Stimulated activated CD8-positive, alpha-beta memory T cell treated with anti-CD3 and anti-CD28 coated beads, Interleukin-2, amount 100 ng/mL, for 1 hour (primary cell): ENCODE results near the gene TNFRSF1B.
"Not testable (repeated sequence)": the region's sequence is repeated elsewhere in the genome, so short reads cannot be mapped to it uniquely, and the experiment has no call there.

ENCODE experiments used
- DNase-seq, 2 donors: peaks; one replicate each; pipeline ENCODE4 v3.0.0-alpha.2; 2020; ENCODE audit warnings: low read depth in 2 of 2

The TNFRSF1B gene

DNA sequence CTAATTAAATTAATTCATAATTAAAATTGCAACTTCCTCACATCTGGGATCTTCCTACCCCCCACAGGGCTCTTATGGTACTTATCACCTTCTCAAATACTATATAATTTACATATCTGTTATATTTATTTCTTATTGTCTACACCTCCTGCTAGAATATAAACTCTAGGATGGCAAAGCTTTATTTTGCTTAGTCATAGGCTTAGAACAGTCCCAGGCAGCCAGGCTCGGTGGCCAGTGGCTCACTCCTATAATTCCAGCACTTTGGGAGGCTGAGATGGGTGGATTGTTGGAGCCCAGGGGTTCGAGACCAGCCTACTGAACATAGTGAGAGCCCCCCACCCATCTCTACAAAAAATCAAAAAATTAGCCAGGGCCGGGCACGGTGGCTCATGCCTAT lies 53.0 kb downstream of the TNFRSF1B start:
- DNase-seq, result no peak

DNA sequence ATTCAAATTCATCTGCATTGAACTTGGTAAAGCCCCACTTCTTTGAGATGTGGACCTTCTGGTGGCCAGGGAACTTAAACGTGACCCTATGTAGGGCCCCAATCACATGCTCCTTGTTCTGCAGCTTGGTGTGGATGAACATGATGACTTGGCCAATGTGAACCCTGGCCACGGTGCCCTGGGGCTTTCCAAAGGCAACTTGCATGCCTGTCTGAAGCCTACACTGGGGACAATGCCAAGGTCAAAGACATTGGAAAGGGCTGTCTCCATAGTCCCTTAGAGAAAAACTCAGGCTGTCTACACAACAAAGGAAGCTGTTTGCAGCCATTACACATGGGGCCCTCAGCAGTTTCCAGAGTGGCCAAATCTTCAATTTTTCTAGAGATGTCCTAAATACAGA lies 54.1 kb downstream of the TNFRSF1B start:
- no peak for DNase-seq

DNA sequence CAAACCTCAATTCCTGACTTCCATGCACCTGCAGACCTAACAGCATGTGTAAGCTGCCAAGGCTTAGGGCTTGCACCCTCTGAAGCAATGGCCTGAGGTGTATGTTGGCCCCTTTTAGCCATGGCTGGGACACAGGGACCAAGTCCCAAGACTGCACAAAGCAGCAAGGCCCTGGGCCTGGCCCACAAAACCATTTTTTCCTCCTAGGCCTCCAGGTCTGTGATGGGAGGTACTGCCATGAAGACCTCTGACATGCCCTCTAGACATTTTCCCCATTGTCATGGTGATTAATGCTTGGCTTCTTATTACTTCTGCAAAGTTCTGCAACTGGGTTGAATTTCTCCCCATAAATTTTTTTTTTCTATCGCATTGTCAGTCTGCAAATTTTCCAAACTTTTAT lies 55.9 kb downstream of the TNFRSF1B start:
- DNase-seq, result not testable (repeated sequence)

DNA sequence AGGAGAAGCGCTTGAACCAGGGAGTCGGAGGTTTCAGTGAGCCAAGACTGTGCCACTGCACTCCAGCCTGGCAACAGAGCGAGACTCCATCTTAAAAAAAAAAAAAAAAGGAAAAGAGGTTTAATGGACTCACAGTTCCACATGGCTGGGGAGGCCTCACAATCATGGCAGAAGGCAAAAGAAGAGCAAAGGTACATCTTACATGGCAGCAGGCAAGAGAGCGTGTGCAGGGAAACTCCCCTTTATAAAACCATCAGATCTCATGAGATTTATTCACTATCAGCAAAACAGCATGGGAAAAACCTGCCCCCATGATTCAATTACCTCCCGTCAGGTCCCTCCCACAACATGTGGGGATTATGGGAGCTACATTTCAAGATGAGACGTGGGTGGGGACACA lies 57.3 kb downstream of the TNFRSF1B start:
- DNase-seq, result not testable (repeated sequence)

DNA sequence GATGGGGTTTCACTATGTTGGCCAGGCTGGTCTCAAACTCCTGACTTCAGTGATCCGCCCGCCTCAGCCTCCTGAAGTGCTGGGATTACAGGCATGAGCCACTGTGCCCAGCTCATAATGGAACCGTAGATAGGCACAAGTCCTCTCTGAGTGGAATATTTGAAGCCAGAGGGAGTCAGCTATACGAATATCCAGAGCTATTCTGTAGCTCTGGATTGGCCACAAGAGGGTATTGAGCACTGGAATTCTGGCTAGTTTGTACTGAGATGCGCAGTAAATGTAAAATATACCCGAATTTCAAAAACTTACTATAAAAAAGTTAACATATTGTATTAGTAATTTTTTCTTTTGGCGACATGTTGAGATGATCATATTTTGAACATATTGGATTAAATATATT lies 62.2 kb downstream of the TNFRSF1B start:
- no peak for DNase-seq

DNA sequence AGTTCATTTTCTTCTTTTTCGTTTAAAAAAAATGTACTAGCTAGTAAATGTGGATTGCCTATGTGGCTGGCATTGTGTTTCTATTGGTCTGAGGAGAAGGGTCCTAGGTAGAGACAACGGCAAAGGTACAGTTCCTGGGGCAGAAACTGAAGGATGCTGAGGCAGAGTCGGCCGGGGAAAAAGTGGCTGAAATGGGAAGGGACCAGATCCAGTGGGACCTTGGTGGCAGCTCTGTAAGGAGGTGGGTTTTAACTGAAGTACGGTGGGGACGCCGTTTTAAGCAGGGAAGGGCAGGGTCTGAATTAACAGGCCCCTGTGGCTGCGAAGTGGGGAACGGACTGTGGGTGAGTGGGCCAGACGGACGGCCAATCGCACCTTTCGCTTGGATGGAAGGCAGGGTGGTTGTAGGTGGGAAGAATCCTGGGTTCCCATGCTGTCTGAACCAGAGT lies 62.6 kb downstream of the TNFRSF1B start:
- DNase-seq, result no peak

DNA sequence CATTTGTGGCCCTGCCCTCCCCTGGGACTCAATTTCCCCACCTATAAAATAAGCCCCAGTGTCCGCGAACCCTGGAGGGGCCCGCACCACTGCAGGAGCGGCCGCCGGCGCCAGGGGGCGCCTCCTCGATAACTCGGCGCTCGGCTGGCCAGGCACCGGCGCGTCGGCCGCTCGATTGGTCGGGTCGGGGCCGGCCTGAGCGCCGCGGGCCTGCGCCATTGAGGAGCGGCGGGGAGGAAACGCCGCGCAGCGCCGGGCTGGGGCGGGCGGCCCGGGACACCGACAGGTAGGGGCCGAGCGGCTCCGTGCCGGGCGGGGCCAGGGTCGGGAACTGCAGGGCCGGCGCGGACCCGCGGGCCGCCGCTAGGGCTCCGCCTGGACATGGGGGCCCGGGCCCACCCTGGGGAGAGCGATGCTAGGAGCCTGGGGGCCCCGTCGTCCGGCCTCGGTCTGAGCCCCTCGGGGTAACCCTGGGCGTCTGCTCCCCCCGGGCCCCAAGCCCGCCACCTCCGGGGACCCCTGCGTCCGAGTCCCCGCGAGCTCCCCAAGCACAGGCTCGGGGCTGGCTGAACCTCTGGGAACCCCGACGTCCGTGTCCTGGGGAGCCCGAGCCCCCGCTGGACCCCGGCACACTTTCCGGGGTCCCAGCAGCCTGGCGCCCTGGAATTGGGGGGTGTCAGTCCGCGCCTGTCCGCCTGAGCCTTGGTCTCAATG lies 63.2 kb downstream of the TNFRSF1B start, which contains the start of gene VPS13D:
Gene VPS13D (plus strand): TSS at position 196 of the 714 bp plus-strand sequence. CDS start 4,237 bp downstream, outside the sequence.
- peak; percentile 69 to 78 for DNase-seq

DNA sequence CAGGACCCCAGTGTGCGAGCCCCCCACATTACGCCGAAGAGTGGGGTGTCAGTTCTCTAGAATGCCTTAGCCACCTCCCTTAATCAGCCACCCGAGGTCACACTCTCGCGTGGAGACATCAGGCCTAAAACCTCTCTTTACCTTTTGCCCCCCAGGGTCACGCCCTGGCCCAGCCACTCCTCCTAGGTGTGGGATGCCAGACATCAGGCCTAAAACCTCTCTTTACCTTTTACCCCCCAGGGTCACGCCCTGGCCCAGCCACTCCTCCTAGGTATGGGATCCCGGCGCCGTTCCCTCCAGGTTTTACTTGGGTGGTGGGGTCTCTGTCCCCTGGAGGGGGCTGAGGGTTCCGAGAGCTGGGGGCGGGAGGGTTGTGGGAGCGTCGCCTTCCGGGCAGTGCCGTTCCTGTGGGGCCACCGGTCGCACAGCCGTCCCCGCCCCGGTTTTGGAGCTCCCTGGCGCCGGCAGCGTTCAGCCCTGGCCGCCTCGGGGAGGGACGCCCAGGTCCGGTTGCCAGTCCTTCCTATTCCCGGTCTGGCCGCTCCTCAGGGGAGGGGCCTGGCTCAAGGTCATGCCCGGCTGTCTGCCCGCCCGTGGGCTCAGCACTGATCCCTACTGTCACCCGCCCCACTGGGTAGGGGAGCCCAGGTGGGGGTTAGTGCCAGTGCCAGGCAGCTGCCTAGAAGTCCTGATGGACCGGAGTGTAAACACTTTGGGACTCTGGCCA lies 63.9 kb downstream of the TNFRSF1B start:
- DNase-seq, result no peak

DNA sequence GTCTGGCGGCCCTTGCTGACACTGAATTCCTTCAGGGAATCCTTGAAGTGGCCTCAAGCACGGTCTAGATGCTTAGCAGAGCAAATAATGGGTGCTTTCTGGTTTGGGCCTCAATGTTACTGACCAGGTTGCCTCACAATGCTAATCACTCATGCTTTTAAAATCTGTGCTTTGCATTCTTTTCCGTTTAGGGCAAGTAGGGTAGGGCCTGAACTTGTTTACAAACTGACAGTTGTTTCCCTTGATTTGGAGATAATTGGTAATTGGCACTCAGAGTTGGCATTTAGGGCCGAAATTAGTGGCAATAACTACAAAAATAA lies 64.4 kb downstream of the TNFRSF1B start:
- DNase-seq, result no peak

DNA sequence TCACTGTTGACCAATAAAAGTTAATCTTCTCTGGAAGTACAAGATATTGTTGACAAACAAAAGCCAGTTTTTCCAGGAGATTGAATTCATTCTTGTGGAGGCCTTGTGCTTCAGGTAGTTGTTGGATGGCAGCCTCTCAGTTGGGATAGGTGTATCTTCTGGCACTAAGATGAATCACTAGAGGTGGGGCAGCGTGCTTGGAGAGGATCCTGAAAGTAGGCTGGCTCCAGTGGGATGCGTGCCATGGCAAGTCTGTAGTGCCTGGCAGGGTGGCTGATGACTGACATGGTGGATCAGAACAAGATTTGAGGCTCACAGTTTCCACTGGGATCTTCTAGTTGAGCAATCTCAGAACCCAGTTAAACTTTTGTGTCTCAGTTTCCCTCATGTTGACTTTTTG lies 65.4 kb downstream of the TNFRSF1B start:
- DNase-seq, result no peak

DNA sequence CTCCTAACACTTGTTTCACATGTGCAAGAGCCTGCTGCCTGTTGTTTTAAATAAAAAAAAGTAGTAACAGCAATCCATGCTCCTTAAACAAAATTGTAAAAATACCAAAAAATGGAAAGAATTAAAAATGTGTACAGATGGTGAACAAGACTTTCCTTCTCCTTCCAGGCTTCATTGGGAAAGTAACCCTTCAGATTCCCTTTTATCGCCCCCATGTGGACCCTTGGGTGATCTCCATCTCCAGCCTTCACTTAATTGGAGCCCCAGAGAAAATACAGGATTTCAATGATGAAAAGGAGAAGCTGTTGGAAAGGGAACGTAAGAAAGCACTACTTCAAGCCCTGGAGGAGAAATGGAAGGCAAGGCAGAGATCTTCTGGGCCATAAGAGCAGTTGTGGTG lies 77.3 kb downstream of the TNFRSF1B start:
- no peak for DNase-seq

DNA sequence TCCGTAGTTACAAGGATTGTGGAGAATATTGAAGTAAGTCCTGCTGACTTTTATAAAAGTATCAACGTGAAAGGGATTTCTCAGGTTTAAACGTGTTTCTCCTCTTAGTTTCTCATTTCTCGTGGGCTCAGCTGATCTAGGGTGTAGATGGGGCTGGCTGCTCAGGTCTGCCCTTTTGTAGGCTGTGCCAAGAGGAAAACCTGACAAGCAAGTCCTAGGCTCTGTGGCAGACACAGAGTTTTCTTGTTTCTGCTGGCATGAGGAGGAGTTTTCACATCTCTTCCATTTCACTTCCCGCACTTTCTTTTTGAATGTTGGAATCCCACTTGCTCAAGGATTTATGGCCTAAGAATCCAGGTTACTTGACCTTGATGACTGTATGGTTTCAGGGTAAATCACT lies 77.8 kb downstream of the TNFRSF1B start:
- DNase-seq, result no peak

DNA sequence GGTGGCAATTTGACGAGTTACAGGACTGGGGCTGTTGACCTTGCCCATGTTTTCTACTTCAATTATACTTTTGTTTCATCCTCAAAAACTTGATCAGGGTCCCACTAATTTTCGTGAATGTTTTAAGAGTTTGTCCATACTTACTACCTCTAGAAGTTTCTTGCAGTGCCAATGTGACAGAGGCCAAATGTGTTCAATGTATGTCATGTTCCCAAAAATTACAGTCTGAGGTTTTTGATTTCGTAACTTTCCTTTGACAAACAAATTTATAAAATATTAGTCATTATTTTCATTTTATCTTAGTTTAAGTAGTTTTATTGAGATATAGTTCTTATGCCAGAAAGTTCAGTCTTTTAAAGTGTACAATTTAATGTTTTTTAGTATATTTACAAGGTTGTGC lies 78.3 kb downstream of the TNFRSF1B start:
- no peak for DNase-seq

DNA sequence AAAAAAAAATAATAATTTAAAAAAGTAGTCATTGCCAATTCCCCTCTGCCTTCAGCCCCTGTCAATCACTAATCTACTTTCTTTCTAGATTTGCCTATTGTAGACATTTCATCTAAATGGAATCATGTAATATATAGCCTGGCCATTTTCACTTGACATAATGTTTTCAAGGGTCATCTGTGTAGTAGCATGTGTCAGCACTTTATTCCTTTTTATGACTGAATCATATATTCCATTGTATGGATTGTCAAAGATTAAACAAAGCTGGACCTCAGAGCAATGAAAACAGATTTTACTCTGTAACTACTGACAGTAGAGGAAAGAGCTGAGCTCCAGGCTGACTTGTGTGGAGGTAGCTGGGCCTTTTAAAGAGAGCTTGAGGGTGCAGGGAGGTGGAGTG lies 78.9 kb downstream of the TNFRSF1B start:
- DNase-seq, result no peak

DNA sequence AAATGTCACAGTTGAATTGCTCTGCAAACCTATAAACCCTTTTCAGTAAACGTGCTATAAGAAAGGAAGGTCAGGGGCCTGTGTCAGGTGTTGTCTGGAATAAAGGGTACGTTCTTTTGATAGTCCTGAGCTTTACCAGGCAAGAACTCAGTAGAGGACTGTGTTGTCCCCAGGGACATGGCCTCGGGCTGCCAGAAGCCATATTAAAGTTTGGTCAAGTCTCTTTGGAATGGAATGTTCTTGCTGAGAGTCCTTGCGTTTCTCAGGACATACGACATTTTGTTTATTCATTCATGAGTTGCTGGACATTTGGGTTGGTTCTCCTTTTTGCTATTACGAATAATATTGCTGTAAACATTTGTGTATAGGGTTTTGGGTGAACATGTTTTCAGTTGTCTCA lies 79.8 kb downstream of the TNFRSF1B start:
- no peak for DNase-seq

DNA sequence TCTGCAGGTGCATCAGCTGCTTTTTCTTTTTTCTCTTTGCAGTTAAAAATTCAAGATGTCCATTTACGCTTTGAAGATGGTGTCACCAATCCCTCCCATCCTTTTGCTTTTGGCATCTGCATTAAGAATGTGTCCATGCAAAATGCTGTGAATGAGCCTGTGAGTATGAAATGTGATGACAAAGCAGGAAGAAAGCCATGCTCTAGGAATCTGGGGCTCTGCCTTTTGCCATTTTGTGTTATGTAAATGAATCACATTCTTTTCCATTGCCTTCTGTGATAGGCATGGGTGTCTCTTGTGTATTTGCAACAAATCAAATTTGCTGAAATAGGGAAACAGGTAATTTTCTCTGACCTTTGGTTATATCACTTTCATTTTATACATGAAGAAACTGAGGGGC lies 82.4 kb downstream of the TNFRSF1B start:
- DNase-seq, result no peak

DNA sequence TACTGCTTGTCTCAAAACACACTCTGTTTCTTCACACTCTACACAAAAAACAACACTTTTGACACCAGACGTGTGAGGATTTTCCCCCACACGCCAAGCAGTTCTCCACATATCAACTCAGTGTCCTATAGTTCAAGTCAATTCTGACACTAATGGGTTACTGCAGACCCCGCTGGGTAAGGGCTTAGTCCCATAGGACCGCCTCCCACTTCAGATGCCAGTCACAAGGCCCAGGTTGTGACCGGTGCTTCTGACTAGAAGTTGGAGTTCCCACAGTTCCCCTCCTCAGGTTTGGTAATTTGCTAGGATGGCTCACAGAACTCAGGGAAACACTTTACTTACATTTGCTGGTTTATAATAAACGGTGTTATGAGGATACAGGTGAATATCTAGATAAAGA lies 83.0 kb downstream of the TNFRSF1B start:
- no peak for DNase-seq

DNA sequence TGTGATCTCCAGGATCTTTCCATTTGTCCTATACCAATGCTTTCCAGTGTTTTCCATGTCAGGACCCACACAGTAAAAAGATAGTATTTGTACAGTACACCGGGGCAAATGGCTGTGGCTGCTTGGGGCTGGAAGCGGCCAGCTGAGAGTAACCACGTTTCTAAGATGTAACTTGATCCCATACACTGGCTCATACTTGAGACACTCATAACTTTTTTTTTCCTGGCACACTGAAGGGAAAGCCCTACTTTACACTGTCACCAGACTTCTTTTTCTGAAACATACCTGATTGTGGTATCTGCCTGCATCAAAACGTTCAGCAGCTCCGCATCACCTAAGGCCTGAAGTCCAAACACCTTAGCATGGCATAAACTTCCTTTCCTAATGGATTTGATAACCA lies 84.7 kb downstream of the TNFRSF1B start:
- no peak for DNase-seq

DNA sequence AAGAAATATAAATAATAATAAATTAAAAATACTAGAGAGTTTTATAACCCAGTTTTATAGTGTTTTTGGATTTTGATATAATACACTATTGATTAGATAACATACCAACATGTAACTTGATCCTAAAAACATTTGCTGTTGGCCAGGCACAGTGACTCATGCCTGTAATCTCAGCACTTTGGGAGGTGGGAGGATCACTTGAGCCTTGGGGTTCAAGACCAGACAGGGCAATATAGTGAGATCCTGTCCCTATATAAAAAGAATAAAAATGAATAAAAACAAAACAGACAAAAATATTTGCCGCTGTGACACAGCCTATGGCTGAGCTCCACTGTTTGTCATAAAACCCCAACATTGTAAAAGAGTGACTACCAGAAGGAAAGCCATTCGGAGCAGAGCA lies 89.1 kb downstream of the TNFRSF1B start:
- no peak for DNase-seq

DNA sequence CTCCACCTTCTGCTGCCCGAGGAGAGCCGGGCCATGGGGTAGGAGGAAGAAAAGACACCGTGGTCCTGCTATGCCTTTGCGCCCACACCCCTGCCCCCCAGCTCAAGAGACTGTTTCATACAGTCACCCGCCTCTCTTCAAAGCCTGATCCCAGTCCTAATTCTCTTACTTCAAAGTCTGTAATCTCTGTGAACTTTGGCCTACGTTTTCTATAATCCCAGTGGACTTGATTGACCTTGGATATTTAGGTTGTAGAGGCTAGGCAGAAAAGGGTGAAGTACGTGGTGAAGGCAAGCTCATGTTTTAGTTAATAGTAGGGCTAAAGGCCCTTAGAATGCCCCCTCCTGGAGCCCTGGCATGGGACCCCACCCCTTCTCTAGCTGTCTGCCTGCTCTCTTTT lies 91.5 kb downstream of the TNFRSF1B start:
- DNase-seq, result no peak
